Cardiac muscle cell (in vitro differentiated cells and primary cell): ENCODE results near the gene CNTNAP2. TPM values are rescaled to one million over a fixed set of nuclear protein-coding genes. Genes with fewer than 3 reads are reported as not detected.

Experiments used
- DNase-seq, 2 donors: peaks; one replicate each; pipeline versions ENCODE4 v3.0.0 to v3.0.0-alpha.2; 2010 to 2017; ENCODE audit warnings: low read depth in 1 of 2, low spot score in 1 of 2
- H3K27ac ChIP-seq: fragments of 200-600 bp; sonication (generic); 2 replicates; pipeline ENCODE4 v1.5.1; 2016
- H3K27me3 ChIP-seq: fragments of 200-600 bp; sonication (generic); 2 replicates; pipeline ENCODE4 v1.6.0; 2016; ENCODE audit warnings: control low read depth
- H3K36me3 ChIP-seq: fragments of 200-600 bp; sonication (generic); 2 replicates; pipeline ENCODE4 v1.5.1; 2016; ENCODE audit warnings: control low read depth
- H3K4me1 ChIP-seq: fragments of 200-600 bp; sonication (generic); 2 replicates; pipeline ENCODE4 v1.8.1; 2017; ENCODE audit warnings: low read depth, mild to moderate bottlenecking, mixed run types
- H3K4me3 ChIP-seq: fragments of 200-600 bp; sonication (generic); 2 replicates; pipeline ENCODE4 v1.5.1; 2016; ENCODE audit warnings: mild to moderate bottlenecking
- H3K9me3 ChIP-seq: fragments of 200-600 bp; sonication (generic); 2 replicates; pipeline ENCODE4 v1.5.1; 2017; ENCODE audit warnings: low read depth, mild to moderate bottlenecking, control low read depth
- polyA plus RNA-seq: library from polyadenylated mRNA; unstranded; fragments of >200 nt; fragmentation: Nextera tagmentation; extraction: Ambion mirVana; gene quantifications from 2 replicates; pipeline ENCODE4 v1.2.1, GENCODE V29; 2016
- total RNA-seq: library from RNA; depleted of rRNA; stranded (reverse); fragments of >200 nt; gene quantifications from 2 replicates; pipeline ENCODE4 v1.2.3, GENCODE V29; 2016
- TF ChIP-seq, protein P1 (sequence below): IDR thresholded peaks from 2 replicates; pipeline ENCODE4 v1.5.1; 2012; ENCODE audit warnings: low read depth, mild to moderate bottlenecking, low read length

CNTNAP2 gene
- total and polyA plus RNA-seq, 2 experiments from 2014 or later = 4.8 to 5.1 TPM

DNA sequence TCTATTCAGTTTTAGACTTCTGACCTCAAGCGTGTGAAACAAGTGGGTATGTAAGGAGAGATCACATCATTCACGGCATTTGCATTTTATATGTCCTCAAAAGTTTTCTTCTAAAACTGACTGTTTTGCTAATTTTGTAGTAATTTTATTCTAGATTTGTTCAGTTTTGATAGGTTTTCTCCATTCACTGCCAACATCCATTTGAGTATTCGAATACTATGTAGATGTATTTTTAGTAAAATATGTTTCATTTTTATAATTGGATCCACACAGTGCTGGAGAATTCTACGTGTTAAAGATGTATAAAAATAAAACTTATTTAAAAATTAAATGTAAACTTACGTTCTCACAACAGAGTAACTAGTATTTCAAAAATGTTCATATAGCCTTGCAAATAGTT lies 503.0 kb downstream of the CNTNAP2 start:
- TF ChIP-seq, protein P1, sequence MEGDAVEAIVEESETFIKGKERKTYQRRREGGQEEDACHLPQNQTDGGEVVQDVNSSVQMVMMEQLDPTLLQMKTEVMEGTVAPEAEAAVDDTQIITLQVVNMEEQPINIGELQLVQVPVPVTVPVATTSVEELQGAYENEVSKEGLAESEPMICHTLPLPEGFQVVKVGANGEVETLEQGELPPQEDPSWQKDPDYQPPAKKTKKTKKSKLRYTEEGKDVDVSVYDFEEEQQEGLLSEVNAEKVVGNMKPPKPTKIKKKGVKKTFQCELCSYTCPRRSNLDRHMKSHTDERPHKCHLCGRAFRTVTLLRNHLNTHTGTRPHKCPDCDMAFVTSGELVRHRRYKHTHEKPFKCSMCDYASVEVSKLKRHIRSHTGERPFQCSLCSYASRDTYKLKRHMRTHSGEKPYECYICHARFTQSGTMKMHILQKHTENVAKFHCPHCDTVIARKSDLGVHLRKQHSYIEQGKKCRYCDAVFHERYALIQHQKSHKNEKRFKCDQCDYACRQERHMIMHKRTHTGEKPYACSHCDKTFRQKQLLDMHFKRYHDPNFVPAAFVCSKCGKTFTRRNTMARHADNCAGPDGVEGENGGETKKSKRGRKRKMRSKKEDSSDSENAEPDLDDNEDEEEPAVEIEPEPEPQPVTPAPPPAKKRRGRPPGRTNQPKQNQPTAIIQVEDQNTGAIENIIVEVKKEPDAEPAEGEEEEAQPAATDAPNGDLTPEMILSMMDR = no peak
- no peak overlapping the region for H3K4me3 ChIP-seq
- H3K27ac ChIP-seq = no peak overlapping the region
- no peaks in the 10 kb centered on the region for H3K27me3 ChIP-seq
- no peaks in the 10 kb centered on the region for H3K9me3 ChIP-seq
- H3K36me3 ChIP-seq = no peaks in the 10 kb centered on the region
- no peak for DNase-seq
- no peaks in the 10 kb centered on the region for H3K4me1 ChIP-seq

DNA sequence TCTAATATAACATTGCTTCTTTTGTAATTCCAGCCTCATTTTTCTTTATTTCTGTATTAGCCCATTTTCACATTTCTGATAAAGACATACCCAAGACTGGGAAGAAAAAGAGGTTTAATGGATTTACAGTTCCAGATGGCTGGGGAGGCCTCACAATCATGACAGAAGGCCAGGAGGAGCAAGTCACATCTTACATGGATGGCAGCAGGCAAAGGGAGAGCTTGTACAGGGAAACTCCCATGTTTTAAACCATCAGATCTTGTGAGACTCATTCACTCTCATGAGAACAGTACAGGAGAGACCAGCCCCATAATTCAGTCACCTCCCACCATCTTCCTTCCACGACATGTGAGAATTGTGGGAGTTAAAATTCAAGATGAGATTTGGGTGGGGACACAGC lies 510.3 kb downstream of the CNTNAP2 start:
- DNase-seq = no peak
- H3K4me3 ChIP-seq = no peak overlapping the region

DNA sequence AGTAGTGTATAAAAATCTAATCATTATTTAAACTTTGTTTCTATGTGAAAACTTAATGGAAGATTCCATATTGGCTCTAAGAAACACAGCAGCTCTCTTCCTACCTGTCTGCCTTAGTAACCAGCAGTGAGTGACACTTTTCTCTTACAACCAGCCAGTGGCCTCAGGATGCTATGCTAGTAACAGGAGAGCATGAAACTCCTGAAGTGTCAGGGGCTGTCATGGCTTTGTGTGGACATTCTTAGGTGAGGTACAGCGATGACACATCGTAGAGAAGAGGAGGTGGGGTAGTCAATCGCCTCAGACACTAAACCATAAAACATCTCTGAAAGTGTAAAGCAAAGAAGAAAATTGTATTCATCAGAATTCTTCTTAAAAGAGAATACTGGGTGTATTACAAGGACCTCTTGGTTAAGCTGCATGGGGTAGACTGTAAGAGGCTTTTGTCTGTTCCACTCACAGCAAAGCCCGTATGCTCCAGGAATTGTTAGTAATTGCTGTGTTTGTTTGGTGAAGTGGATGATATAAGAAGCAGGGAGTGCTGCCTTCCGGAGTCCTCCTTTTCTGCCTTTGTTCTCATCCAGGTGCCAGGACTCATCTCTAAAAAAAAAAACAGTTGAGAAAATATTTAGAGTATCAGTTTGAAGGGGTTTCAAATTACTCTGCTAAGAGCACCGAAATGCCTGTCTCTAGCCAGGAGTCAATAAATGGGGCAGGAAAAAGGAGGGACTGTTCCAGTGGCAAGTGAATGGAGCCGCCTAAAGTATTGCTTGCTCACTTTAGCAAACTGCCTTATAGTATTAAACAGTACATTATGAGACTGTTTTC lies 518.8 kb downstream of the CNTNAP2 start:
- H3K36me3 ChIP-seq = no peaks in the 10 kb centered on the region
- H3K4me1 ChIP-seq = peaks cover 8% of the 10 kb centered on the region
- H3K27me3 ChIP-seq = no peaks in the 10 kb centered on the region
- H3K4me3 ChIP-seq = no peak overlapping the region
- DNase-seq = peak in 1 of 2 donors; percentile 14
- no peaks in the 10 kb centered on the region for H3K9me3 ChIP-seq
- TF ChIP-seq, protein P1 = no peak
- H3K27ac ChIP-seq = no peak overlapping the region

More for the DNA sequence above, 510.3 kb downstream of the CNTNAP2 start:
- TF ChIP-seq, protein P1 = no peak
- H3K27me3 ChIP-seq = no peaks in the 10 kb centered on the region
- H3K4me1 ChIP-seq = no peaks in the 10 kb centered on the region
- H3K9me3 ChIP-seq = no peaks in the 10 kb centered on the region
- no peaks in the 10 kb centered on the region for H3K36me3 ChIP-seq
- H3K27ac ChIP-seq = no peak overlapping the region

DNA sequence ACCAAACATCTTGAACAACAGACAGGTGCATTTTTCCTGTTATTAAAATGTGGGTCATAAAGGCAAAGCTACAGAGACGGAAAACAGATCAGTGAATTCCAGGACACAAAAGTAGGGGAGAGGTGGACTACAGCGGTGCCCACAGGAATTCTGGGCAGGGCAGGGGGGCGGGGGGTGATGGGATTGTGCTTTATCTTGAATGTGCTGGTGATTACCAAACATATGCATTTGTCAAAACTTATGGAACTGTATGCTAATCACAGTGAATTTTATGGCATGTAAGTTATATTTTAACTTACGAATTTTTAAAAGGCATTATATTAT lies 519.4 kb downstream of the CNTNAP2 start:
- no peaks in the 10 kb centered on the region for H3K9me3 ChIP-seq
- DNase-seq = no peak
- TF ChIP-seq, protein P1 = no peak
- H3K36me3 ChIP-seq = no peaks in the 10 kb centered on the region
- peaks cover 8% of the 10 kb centered on the region for H3K4me1 ChIP-seq
- H3K27ac ChIP-seq = no peak overlapping the region
- no peak overlapping the region for H3K4me3 ChIP-seq
- no peaks in the 10 kb centered on the region for H3K27me3 ChIP-seq

DNA sequence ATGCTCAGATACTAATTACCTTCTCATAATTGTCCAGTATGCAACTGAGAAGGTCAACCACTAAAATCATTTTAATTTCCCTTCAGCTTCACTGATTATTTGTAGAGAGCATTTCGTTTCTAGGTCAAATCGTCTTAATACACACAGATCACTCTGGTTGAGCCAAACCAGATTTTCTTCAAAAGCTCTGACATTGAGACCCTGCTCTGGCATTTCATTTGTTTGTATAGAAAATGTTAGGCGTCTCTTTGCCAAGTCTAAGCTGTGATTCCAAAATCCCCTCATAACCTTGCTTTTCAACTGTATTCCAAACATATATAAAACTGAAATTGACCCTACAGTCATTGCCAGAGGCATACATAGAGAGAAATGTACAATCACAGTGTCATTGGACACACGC lies 520.0 kb downstream of the CNTNAP2 start:
- H3K27me3 ChIP-seq = no peaks in the 10 kb centered on the region
- TF ChIP-seq, protein P1 = no peak
- H3K4me3 ChIP-seq = no peak overlapping the region
- no peaks in the 10 kb centered on the region for H3K36me3 ChIP-seq
- no peaks in the 10 kb centered on the region for H3K9me3 ChIP-seq
- peaks cover 8% of the 10 kb centered on the region for H3K4me1 ChIP-seq
- H3K27ac ChIP-seq = no peak overlapping the region
- no peak for DNase-seq
